ENCODE results near the gene ZNF700.
"Not testable (repeated sequence)": the region's sequence is repeated elsewhere in the genome, so short reads cannot be mapped to it uniquely, and the experiment has no call there.

The ZNF700 gene

GRCh38 chr19:11887234-11887610 is 37.7 kb upstream of the ZNF700 start:
- Mint-ChIP-seq H3K36me3 (ENCODE audit: low read depth) (peaks cover 47% of the 10 kb centered on the region), H3K27ac (peak overlapping the region; percentile 97 to 99 (median 98)), H3K27me3 (ENCODE audit: low read depth) (peaks cover 4% of the 10 kb centered on the region), H3K4me1 (peaks cover 29% of the 10 kb centered on the region), H3K4me3 (peak overlapping the region; percentile 92 to 98 (median 96)), H3K9me3 (peaks cover 16% of the 10 kb centered on the region)
- no peak for TF ChIP-seq CTCF (IDR thresholded peaks at IDR 0.05; ENCODE audit: unreplicated experiment in 3 of 3)

GRCh38 chr19:11887611-11888531 is 37.0 kb upstream of the ZNF700 start, which contains the start of gene ZNF69:
TSS of gene ZNF69 (plus strand) at chr19:11887782. CDS start at chr19:11887924, 142 bp downstream.
- H3K4me1 Mint-ChIP-seq = peaks cover 29% of the 10 kb centered on the region

GRCh38 chr19:11889901-11890300 is 35.0 kb upstream of the ZNF700 start:
- not testable (repeated sequence) for H3K27me3 Mint-ChIP-seq (ENCODE audit: low read depth)
- Mint-ChIP-seq H3K9me3 (peaks cover 41% of the 10 kb centered on the region), H3K36me3 (ENCODE audit: low read depth) (peaks cover 73% of the 10 kb centered on the region), H3K27ac (peak overlapping the region; percentile 87 to 99 (median 98)), H3K4me3 (peak overlapping the region; percentile 73 to 92 (median 79)), H3K4me1 (peaks cover 29% of the 10 kb centered on the region)

More at GRCh38 chr19:11887611-11888531, 37.0 kb upstream of the ZNF700 start, which contains the start of gene ZNF69:
- peaks cover 4% of the 10 kb centered on the region for H3K27me3 Mint-ChIP-seq (ENCODE audit: low read depth)
- H3K4me3 Mint-ChIP-seq = peak within 1 kb of the TSS; percentile 92 to 98 (median 96)
- H3K36me3 Mint-ChIP-seq (ENCODE audit: low read depth) = peaks cover 53% of the 10 kb centered on the region
- TF ChIP-seq CTCF (IDR thresholded peaks at IDR 0.05; ENCODE audit: unreplicated experiment in 3 of 3) = no peak
- H3K27ac Mint-ChIP-seq = peak within 1 kb of the TSS; percentile 97 to 99 (median 98)
- peaks cover 22% of the 10 kb centered on the region for H3K9me3 Mint-ChIP-seq

- TF ChIP-seq CTCF (IDR thresholded peaks at IDR 0.05; ENCODE audit: unreplicated experiment in 3 of 3) = no peak
- Mint-ChIP-seq H3K9me3 (peaks cover 48% of the 10 kb centered on the region), H3K4me1 (peaks cover 29% of the 10 kb centered on the region)
Observed at GRCh38 chr19:11890634-11891033, 34.3 kb upstream of the ZNF700 start.

GRCh38 chr19:11894851-11895250 is 30.1 kb upstream of the ZNF700 start:
- no peaks in the 10 kb centered on the region for H3K27me3 Mint-ChIP-seq (ENCODE audit: low read depth)
- H3K4me3 Mint-ChIP-seq = no peak overlapping the region
- no peak overlapping the region for H3K27ac Mint-ChIP-seq
- H3K4me1 Mint-ChIP-seq = peaks cover 2% of the 10 kb centered on the region
- H3K9me3 Mint-ChIP-seq = peaks cover 59% of the 10 kb centered on the region
- peaks cover 89% of the 10 kb centered on the region for H3K36me3 Mint-ChIP-seq (ENCODE audit: low read depth)
- TF ChIP-seq CTCF (IDR thresholded peaks at IDR 0.05; ENCODE audit: unreplicated experiment in 3 of 3) = no peak

More at GRCh38 chr19:11890634-11891033, 34.3 kb upstream of the ZNF700 start:
- peaks cover 4% of the 10 kb centered on the region for H3K27me3 Mint-ChIP-seq (ENCODE audit: low read depth)
- peaks cover 81% of the 10 kb centered on the region for H3K36me3 Mint-ChIP-seq (ENCODE audit: low read depth)
- no peak overlapping the region for H3K4me3 Mint-ChIP-seq
- H3K27ac Mint-ChIP-seq = no peak overlapping the region

GRCh38 chr19:11902228-11902627 is 22.7 kb upstream of the ZNF700 start:
- Mint-ChIP-seq H3K27ac (no peak overlapping the region), H3K27me3 (ENCODE audit: low read depth) (no peaks in the 10 kb centered on the region), H3K4me1 (no peaks in the 10 kb centered on the region), H3K9me3 (peaks cover 78% of the 10 kb centered on the region), H3K4me3 (no peak overlapping the region), H3K36me3 (ENCODE audit: low read depth) (peaks cover 93% of the 10 kb centered on the region)
- TF ChIP-seq CTCF (IDR thresholded peaks at IDR 0.05; ENCODE audit: unreplicated experiment in 3 of 3) = no peak
